GM12878 (cell line): ENCODE measurements around the gene MRPL1. TPM values are rescaled to one million over a fixed set of nuclear protein-coding genes. Genes with fewer than 3 reads are reported as not detected.
"Not testable (repeated sequence)": the region's sequence is repeated elsewhere in the genome, so short reads cannot be mapped to it uniquely, and the experiment has no call there.

Experiments
- ATAC-seq: fragments of 200-7000 bp; cut with Tn5 transposase; 3 replicates; pipeline ENCODE4 v1.9.1; 2020; ENCODE audit warnings: mild to moderate bottlenecking, moderate library complexity
- BruUV-seq: library from RNA; stranded (reverse); fragments of 400-500 nt; replicated peaks from 2 replicates; lab custom pipeline; 2021; lab: Mats Ljungman, UMichigan
- CTCF ChIA-PET: fragments of 300-600 bp; sonication (Branson Sonifier 250); formaldehyde crosslinking; extraction: SDS; loops from one replicate; lab custom pipeline; 2021; ENCODE audit warnings: inconsistent platforms; lab: Yijun Ruan, JAX
- POLR2A ChIA-PET: fragments of 350-600 bp; formaldehyde crosslinking; extraction: SDS; loops from one replicate; lab custom pipeline; 2021; ENCODE audit warnings: inconsistent platforms; lab: Charles Lee
- RAD21 ChIA-PET: fragments of 300-600 bp; sonication (Branson Sonifier 250); formaldehyde crosslinking; loops from one replicate; lab custom pipeline; 2023; ENCODE audit warnings: antibody characterized with exemption; ENCODE audit not compliant: unreplicated experiment; lab: Charles Lee
- SMC1A ChIA-PET: fragments of 300-600 bp; sonication (Branson Sonifier 250); formaldehyde crosslinking; loops from one replicate; lab custom pipeline; 2023; ENCODE audit not compliant: unreplicated experiment, uncharacterized antibody; lab: Charles Lee
- DNase-seq: peaks from one replicate; pipeline ENCODE4 v3.0.0-alpha.2; 2011; ENCODE audit warnings: low read depth, low spot score
- FAIRE-seq: peaks from 3 replicates; lab custom pipeline; 2011; peaks lifted over from hg19 to GRCh38; lab: Jason Lieb, UNC
- H2AFZ ChIP-seq: 2 replicates; pipeline ENCODE4 v1.6.0; 2011; ENCODE audit warnings: low read depth, low read length, control low read depth; ENCODE audit not compliant: control insufficient read depth
- H3K27ac ChIP-seq: 2 replicates; pipeline ENCODE4 v1.5.1; 2011; ENCODE audit warnings: control low read depth; ENCODE audit not compliant: control insufficient read depth, insufficient read depth
- H3K27me3 ChIP-seq, 2 experiments: replicated peaks in 1 of 2; 2 replicates each; pipeline versions ENCODE4 v1.6.0 to v1.6.1; 2011; ENCODE audit warnings: low read length in 1 of 2; ENCODE audit not compliant: control insufficient read depth in 2 of 2, insufficient read depth in 2 of 2
- H3K36me3 ChIP-seq, 2 experiments: 2 replicates each; pipeline ENCODE4 v1.5.1; 2011; ENCODE audit warnings: low read length in 1 of 2; ENCODE audit not compliant: control insufficient read depth in 2 of 2, insufficient read depth in 2 of 2
- H3K4me1 ChIP-seq: 2 replicates; pipeline ENCODE4 v1.6.1; 2011; ENCODE audit warnings: mild to moderate bottlenecking, low read length, moderate library complexity, mixed read lengths; ENCODE audit not compliant: control insufficient read depth, insufficient read depth
- H3K4me2 ChIP-seq: 2 replicates; pipeline ENCODE4 v1.6.0; 2011; ENCODE audit warnings: control low read depth; ENCODE audit not compliant: control insufficient read depth, insufficient read depth
- H3K4me3 ChIP-seq: fragments of 200-600 bp; sonication (generic); 2 replicates; pipeline ENCODE4 v1.5.1; 2016
- H3K79me2 ChIP-seq: 2 replicates; pipeline ENCODE4 v1.6.0; 2011; ENCODE audit warnings: low read length; ENCODE audit not compliant: control insufficient read depth, insufficient read depth
- H3K9ac ChIP-seq: 2 replicates; pipeline ENCODE4 v1.8.0; 2011; ENCODE audit warnings: low read length, control low read depth, mixed read lengths; ENCODE audit not compliant: control insufficient read depth, insufficient read depth
- H3K9me3 ChIP-seq: replicated peaks from 3 replicates; pipeline ENCODE4 v1.5.1; 2011; ENCODE audit warnings: mild to moderate bottlenecking, low read length; ENCODE audit not compliant: control insufficient read depth, insufficient read depth
- H4K20me1 ChIP-seq: 2 replicates; pipeline ENCODE4 v1.6.0; 2011; ENCODE audit not compliant: control insufficient read depth, insufficient read depth
- ATF7 ChIP-seq: fragments of 450-650 bp; IDR thresholded peaks from 2 replicates; pipeline ENCODE4 v1.6.1; 2016; ENCODE audit warnings: low read depth, mild to moderate bottlenecking
- NFXL1 ChIP-seq: fragments of 450-650 bp; IDR thresholded peaks from 2 replicates; pipeline ENCODE4 v1.6.1; 2017; ENCODE audit warnings: antibody characterized with exemption, mild to moderate bottlenecking, borderline replicate concordance
- NFYB ChIP-seq: IDR thresholded peaks from 2 replicates; pipeline ENCODE4 v1.6.1; 2011; ENCODE audit warnings: low read depth, mild to moderate bottlenecking, low read length, improper control_type of control experiment, moderate library complexity; ENCODE audit not compliant: insufficient read depth
- STAT1 ChIP-seq: fragments of 450-650 bp; conservative IDR thresholded peaks from 2 replicates; pipeline ENCODE4 v1.6.1; 2014; ENCODE audit warnings: antibody characterized with exemption, mild to moderate bottlenecking
- WGBS: methylation state at CpG from one replicate; pipeline ENCODE4 v1.1.6; 2016; ENCODE audit warnings: low lambda C conversion rate; ENCODE audit not compliant: insufficient replicate concordance, insufficient coverage; ENCODE audit errors: missing lambda C conversion rate; 5-methylcytosine and 5-hydroxymethylcytosine counted together
- in situ Hi-C: fragments of 300-500 bp; cut with MboI; formaldehyde crosslinking; loops from 9 replicates; pipeline ENCODE4 v1.14.3; 2018; ENCODE audit warnings: mixed read lengths
- intact Hi-C: fragments of 100-400 bp; cut with micrococcal nuclease; formaldehyde crosslinking; loops from one replicate; pipeline ENCODE4 v1.14.2; 2022; ENCODE audit not compliant: unreplicated experiment
- polyA plus RNA-seq, 11 experiments: library from polyadenylated mRNA; depleted of rRNA in 4 of 11; unstranded in 6 of 11; stranded (reverse) in 5 of 11; fragments of >200 nt; fragmentation: Nextera tagmentation in 4 of 11; fragmentation: Illumina TruSeq in 1 of 11; extraction: Ambion mirVana in 4 of 11; extraction: Trizol in 1 of 11; gene quantifications; 1 replicate in 1 of 11; 2 replicates in 10 of 11; pipeline versions ENCODE4 v1.2.1 to v1.2.3, GENCODE V29; 2011 to 2016; ENCODE audit warnings: inconsistent platforms in 2 of 11, missing spikeins in 2 of 11, low read depth in 1 of 11
- total RNA-seq, 4 experiments: library from RNA; depleted of rRNA in 3 of 4; stranded (reverse); fragments of >200 nt in 3 of 4; fragmentation: Illumina TruSeq in 1 of 4; extraction: Trizol in 1 of 4; gene quantifications; 2 replicates each; pipeline versions ENCODE4 v1.2.1 to v1.2.3, GENCODE V29; 2013 to 2021
- TF ChIP-seq, protein P1 (sequence below): fragments of 150-350 bp; IDR thresholded peaks from 2 replicates; pipeline ENCODE4 v1.6.1; 2016; ENCODE audit warnings: low read depth, low read length

MRPL1 gene
- total and polyA plus RNA-seq, 10 of the 15 experiments (the other 5 are each of a cell fraction or from before 2014, with no cell fraction given), result 20.2 to 35.7 (median 28.2) TPM

DNA sequence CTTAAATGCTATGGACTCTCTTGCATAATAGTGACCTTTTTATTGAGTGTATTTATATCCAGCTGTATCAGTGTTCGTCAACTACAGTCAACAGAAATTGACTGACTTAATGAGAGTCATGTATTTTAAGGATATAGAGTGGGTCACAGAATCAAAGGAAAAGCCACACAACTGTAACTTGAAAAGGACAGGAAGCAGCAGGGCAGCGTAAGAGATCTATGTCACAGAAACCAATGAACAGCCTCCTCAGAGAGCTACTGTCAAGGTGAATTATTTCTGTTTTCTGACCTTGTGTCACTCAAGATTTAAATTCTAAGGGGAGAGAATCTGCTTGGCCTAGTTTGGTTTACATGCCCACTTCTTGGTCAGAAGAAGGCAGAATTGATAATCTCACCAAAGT, 100.4 kb downstream of the MRPL1 start:
- Histone ChIP-seq H3K9me3 (no peaks in the 10 kb centered on the region; the same call in 2 of the 3 replicates), H3K4me3 (no peak overlapping the region), H2AFZ (no peak overlapping the region), H3K36me3 (no peaks in the 10 kb centered on the region), H3K79me2 (no peaks in the 10 kb centered on the region), H3K27me3 (no peaks in the 10 kb centered on the region), H3K9ac (no peak overlapping the region), H3K4me1 (no peaks in the 10 kb centered on the region), H3K4me2 (no peak overlapping the region), H3K27ac (no peak overlapping the region), H4K20me1 (no peaks in the 10 kb centered on the region)
- TF ChIP-seq NFXL1, result no peak
- no peak for TF ChIP-seq STAT1
- TF ChIP-seq, protein P1, sequence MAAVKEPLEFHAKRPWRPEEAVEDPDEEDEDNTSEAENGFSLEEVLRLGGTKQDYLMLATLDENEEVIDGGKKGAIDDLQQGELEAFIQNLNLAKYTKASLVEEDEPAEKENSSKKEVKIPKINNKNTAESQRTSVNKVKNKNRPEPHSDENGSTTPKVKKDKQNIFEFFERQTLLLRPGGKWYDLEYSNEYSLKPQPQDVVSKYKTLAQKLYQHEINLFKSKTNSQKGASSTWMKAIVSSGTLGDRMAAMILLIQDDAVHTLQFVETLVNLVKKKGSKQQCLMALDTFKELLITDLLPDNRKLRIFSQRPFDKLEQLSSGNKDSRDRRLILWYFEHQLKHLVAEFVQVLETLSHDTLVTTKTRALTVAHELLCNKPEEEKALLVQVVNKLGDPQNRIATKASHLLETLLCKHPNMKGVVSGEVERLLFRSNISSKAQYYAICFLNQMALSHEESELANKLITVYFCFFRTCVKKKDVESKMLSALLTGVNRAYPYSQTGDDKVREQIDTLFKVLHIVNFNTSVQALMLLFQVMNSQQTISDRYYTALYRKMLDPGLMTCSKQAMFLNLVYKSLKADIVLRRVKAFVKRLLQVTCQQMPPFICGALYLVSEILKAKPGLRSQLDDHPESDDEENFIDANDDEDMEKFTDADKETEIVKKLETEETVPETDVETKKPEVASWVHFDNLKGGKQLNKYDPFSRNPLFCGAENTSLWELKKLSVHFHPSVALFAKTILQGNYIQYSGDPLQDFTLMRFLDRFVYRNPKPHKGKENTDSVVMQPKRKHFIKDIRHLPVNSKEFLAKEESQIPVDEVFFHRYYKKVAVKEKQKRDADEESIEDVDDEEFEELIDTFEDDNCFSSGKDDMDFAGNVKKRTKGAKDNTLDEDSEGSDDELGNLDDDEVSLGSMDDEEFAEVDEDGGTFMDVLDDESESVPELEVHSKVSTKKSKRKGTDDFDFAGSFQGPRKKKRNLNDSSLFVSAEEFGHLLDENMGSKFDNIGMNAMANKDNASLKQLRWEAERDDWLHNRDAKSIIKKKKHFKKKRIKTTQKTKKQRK, result no peak
- no peak for TF ChIP-seq NFYB
- no peak for TF ChIP-seq ATF7
- in situ Hi-C loops (no loop called here), intact Hi-C loops (loop anchor here (10.0 kb wide), 1 partner anchor 552 kb away; no protein-coding TSS in a partner anchor)
- BruUV-seq, result no TSS peak
- CTCF ChIA-PET, result no interaction called here
- WGBS, result 68% methylated on average over 2 of the region's 2 CpGs
- DNase-seq (no peak), ATAC-seq (no peak), FAIRE-seq (no peak)
- POLR2A ChIA-PET, result no interaction called here
- RAD21 ChIA-PET, result interaction anchor here (0.7 to 1.0 kb wide), 2 partner anchors 653 to 779 kb away, joined by 3 to 4 read pairs; no protein-coding TSS in a partner anchor
- SMC1A ChIA-PET, result interaction anchor here (0.6 to 1.4 kb wide), 3 partner anchors 97 to 897 kb away, joined by 3 read pairs; no protein-coding TSS in a partner anchor

DNA sequence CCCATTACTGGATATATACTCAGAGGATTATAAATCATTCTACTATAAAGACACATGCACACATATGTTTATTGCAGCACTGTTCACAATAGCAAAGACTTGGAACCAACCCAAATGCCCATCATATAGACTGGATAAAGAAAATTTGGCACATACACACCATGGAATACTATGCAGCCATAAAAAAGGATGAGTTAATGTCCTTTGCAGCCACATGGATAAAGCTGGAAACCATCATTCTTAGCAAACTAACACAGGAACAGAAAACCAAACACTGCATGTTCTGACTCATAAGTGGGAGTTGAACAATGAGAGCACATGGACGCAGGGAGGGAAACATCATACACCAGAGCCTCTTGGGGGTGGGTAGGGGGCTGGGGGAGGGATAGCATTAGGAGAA, 111.0 kb downstream of the MRPL1 start:
- H2AFZ ChIP-seq, in situ Hi-C loops, H3K79me2 ChIP-seq, H3K9ac ChIP-seq, intact Hi-C loops, SMC1A ChIA-PET, DNase-seq, RAD21 ChIA-PET, H3K36me3 ChIP-seq, FAIRE-seq, H3K27me3 ChIP-seq, H3K4me3 ChIP-seq, H3K4me2 ChIP-seq, H4K20me1 ChIP-seq, H3K27ac ChIP-seq, BruUV-seq, H3K4me1 ChIP-seq, POLR2A ChIA-PET, ATAC-seq, CTCF ChIA-PET, H3K9me3 ChIP-seq: not testable (repeated sequence)
- 14% methylated on average over 1 of the region's 1 CpG for WGBS

DNA sequence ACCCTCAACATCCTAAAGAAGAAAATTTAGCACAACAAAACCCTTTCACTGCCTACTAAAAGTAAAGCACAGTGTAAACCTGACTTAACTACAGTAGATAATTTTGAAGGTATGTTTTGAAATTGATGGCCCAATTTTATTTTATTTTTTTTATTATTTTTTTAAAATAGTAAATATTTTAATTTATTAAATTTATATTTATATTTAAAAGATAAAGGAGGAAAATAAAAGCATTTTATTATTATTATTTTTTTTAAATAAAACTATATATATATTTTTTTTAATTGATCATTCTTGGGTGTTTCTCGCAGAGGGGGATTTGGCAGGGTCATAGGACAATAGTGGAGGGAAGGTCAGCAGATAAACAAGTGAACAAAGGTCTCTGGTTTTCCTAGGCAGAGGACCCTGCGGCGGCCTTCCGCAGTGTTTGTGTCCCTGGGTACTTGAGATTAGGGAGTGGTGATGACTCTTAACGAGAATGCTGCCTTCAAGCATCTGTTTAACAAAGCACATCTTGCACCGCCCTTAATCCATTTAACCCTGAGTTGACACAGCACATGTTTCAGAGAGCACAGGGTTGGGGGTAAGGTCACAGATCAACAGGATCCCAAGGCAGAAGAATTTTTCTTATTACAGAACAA, 120.4 kb downstream of the MRPL1 start:
- 71% methylated on average over 6 of the region's 6 CpGs for WGBS
- H3K4me1 ChIP-seq, DNase-seq, H3K4me2 ChIP-seq, intact Hi-C loops, H3K27me3 ChIP-seq, H3K9ac ChIP-seq, H3K9me3 ChIP-seq, H3K27ac ChIP-seq, H3K36me3 ChIP-seq, H3K79me2 ChIP-seq, H3K4me3 ChIP-seq, H2AFZ ChIP-seq, RAD21 ChIA-PET, BruUV-seq, in situ Hi-C loops, POLR2A ChIA-PET, ATAC-seq, H4K20me1 ChIP-seq, FAIRE-seq: not testable (repeated sequence)
- SMC1A ChIA-PET, result interaction anchor here (0.7 kb wide), 1 partner anchor 560 kb away, joined by 3 read pairs; no protein-coding TSS in a partner anchor
- CTCF ChIA-PET, result interaction anchor here (1.6 kb wide), 1 partner anchor 11 kb away, joined by 7 read pairs; no protein-coding TSS in a partner anchor
